Glutamatergic neuron (in vitro differentiated cells): Measurements from ENCODE around the gene CPNE1. TPM values are rescaled to one million over a fixed set of nuclear protein-coding genes. Genes with fewer than 3 reads are reported as not detected.
"Not testable (repeated sequence)": the region's sequence is repeated elsewhere in the genome, so short reads cannot be mapped to it uniquely, and the experiment has no call there.

Source experiments
- DNase-seq: peaks from one replicate; pipeline ENCODE4 v3.0.0; 2022
- H3K27ac Mint-ChIP-seq: one replicate; pipeline ENCODE4 v1.8.0; 2020; ENCODE audit warnings: mild to moderate bottlenecking, mixed read lengths, inconsistent platforms; ENCODE audit not compliant: unreplicated experiment
- H3K27me3 Mint-ChIP-seq: one replicate; pipeline ENCODE4 v1.8.0; 2020; ENCODE audit warnings: mild to moderate bottlenecking, moderate library complexity, mixed read lengths, inconsistent platforms; ENCODE audit not compliant: unreplicated experiment
- H3K36me3 Mint-ChIP-seq: one replicate; pipeline ENCODE4 v1.8.0; 2020; ENCODE audit warnings: mild to moderate bottlenecking, mixed read lengths, inconsistent platforms; ENCODE audit not compliant: unreplicated experiment
- H3K4me1 Mint-ChIP-seq: one replicate; pipeline ENCODE4 v1.8.0; 2020; ENCODE audit warnings: mild to moderate bottlenecking, low read depth, mixed read lengths, inconsistent platforms; ENCODE audit not compliant: unreplicated experiment
- H3K4me3 Mint-ChIP-seq: one replicate; pipeline ENCODE4 v1.8.0; 2020; ENCODE audit warnings: mild to moderate bottlenecking, mixed read lengths, inconsistent platforms; ENCODE audit not compliant: unreplicated experiment
- H3K9me3 Mint-ChIP-seq: one replicate; pipeline ENCODE4 v1.8.0; 2020; ENCODE audit warnings: mild to moderate bottlenecking, moderate library complexity, mixed read lengths, inconsistent platforms; ENCODE audit not compliant: unreplicated experiment
- CTCF ChIP-seq: fragments of 200-600 bp; sonication (generic); IDR thresholded peaks from one replicate; pipeline ENCODE4 v1.5.0; 2021; ENCODE audit not compliant: partially characterized antibody, unreplicated experiment
- total RNA-seq: library from RNA; stranded (reverse); fragmentation: NEBNext Ultra II Directional; extraction: Animal tissue kit (Norgen Biotek cat#: 25700); gene quantifications from one replicate; pipeline ENCODE4 v1.2.1, GENCODE V29; 2021; ENCODE audit not compliant: unreplicated experiment

CPNE1 gene
- total RNA-seq, 1 donor from 2014 or later = 327 TPM

GRCh38 chr20:35710039-35710438 lies 45.3 kb upstream of the CPNE1 start:
- no peaks in the 10 kb centered on the region for H3K36me3 Mint-ChIP-seq
- no peak overlapping the region for H3K27ac Mint-ChIP-seq
- peaks cover 3% of the 10 kb centered on the region for H3K4me1 Mint-ChIP-seq
- peaks cover 2% of the 10 kb centered on the region for H3K9me3 Mint-ChIP-seq
- peaks cover 3% of the 10 kb centered on the region for H3K27me3 Mint-ChIP-seq
- DNase-seq = no peak
- TF ChIP-seq CTCF = no peak
- H3K4me3 Mint-ChIP-seq = no peak overlapping the region

- Mint-ChIP-seq H3K36me3 (no peaks in the 10 kb centered on the region), H3K27me3 (peaks cover 3% of the 10 kb centered on the region), H3K9me3 (peaks cover 2% of the 10 kb centered on the region), H3K4me1 (peaks cover 3% of the 10 kb centered on the region), H3K4me3 (no peak overlapping the region), H3K27ac (no peak overlapping the region)
- TF ChIP-seq CTCF = no peak
- DNase-seq = no peak
Observed at GRCh38 chr20:35709259-35709658, 44.6 kb upstream of the CPNE1 start.

- Mint-ChIP-seq H3K36me3 (no peaks in the 10 kb centered on the region), H3K4me3 (no peak overlapping the region), H3K4me1 (peaks cover 3% of the 10 kb centered on the region), H3K27ac (no peak overlapping the region), H3K27me3 (peaks cover 3% of the 10 kb centered on the region), H3K9me3 (peaks cover 2% of the 10 kb centered on the region)
- DNase-seq = no peak
- no peak for TF ChIP-seq CTCF
Observed at GRCh38 chr20:35708502-35708901, 43.8 kb upstream of the CPNE1 start.

GRCh38 chr20:35706591-35707529 lies 42.2 kb upstream of the CPNE1 start:
- H3K9me3 Mint-ChIP-seq, H3K27me3 Mint-ChIP-seq, H3K4me3 Mint-ChIP-seq, H3K27ac Mint-ChIP-seq, H3K4me1 Mint-ChIP-seq, H3K36me3 Mint-ChIP-seq, DNase-seq: not testable (repeated sequence)

- not testable (repeated sequence) for H3K36me3 Mint-ChIP-seq, DNase-seq, H3K27ac Mint-ChIP-seq, H3K4me3 Mint-ChIP-seq, H3K4me1 Mint-ChIP-seq, H3K27me3 Mint-ChIP-seq, H3K9me3 Mint-ChIP-seq
Observed at GRCh38 chr20:35705894-35706293, 41.2 kb upstream of the CPNE1 start.
